Kidney epithelial cell (primary cell): ENCODE data around the gene ST7L. TPM values are rescaled to one million over a fixed set of nuclear protein-coding genes. Genes with fewer than 3 reads are reported as not detected.

ENCODE experiments used
- DNase-seq: peaks from one replicate; pipeline ENCODE4 v3.0.0-alpha.2; 2010; ENCODE audit warnings: low read depth
- H3K27me3 ChIP-seq: 2 replicates; pipeline ENCODE4 v1.6.0; 2011; ENCODE audit warnings: low read length; ENCODE audit not compliant: control insufficient read depth, insufficient read depth
- H3K36me3 ChIP-seq: 2 replicates; pipeline ENCODE4 v1.5.1; 2011; ENCODE audit warnings: low read length; ENCODE audit not compliant: control insufficient read depth, insufficient read depth
- H3K4me3 ChIP-seq: 2 replicates; pipeline ENCODE4 v1.5.1; 2011; ENCODE audit warnings: low read depth, mild to moderate bottlenecking, control low read depth, low read length
- CTCF ChIP-seq: IDR thresholded peaks from 2 replicates; pipeline ENCODE4 v1.5.1; 2011; ENCODE audit warnings: mild to moderate bottlenecking, moderate library complexity, low read length, control low read depth, inconsistent platforms; ENCODE audit not compliant: insufficient read depth, poor library complexity, severe bottlenecking
- total RNA-seq: library from RNA; depleted of rRNA; stranded (reverse); fragments of >200 nt; gene quantifications from 2 replicates; pipeline ENCODE4 v1.2.3, GENCODE V29; 2015

The ST7L gene
- total RNA-seq, 1 donor from 2014 or later: 12.9 TPM

DNA sequence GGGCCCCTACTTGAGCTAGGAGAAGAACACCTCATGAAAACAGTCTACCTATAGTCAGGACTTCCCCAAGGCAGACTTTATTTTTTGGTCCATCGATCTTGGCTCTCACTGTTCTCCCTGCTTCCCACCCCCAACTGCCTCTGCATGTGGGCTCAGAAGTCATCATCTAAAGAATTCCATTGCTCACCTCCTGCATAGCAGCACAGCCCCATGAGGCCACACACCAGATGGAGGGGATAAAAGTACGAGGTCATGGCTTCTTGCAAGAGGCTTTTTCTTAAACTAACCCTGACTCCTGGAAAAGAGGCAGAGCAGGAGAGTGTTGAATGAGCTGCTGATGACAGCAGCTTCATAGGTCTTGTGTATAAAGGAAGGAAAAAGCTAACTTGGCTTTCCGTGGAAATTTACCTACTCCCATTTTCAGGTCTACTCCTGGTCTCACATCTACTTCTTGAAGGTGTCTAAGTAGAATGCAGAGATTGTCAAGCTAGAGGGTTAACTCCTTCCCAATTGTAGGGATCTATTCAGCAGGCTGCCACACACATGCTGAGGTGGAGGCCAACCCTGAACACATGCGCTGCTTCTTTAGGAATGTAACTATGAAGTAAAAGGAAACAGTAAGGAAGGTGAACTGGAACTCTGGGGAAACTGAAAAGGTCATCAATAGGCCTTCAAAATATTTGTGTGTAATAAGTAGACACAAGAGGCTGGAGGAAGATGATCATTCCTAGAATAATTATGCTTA is 91.5 kb downstream of the ST7L start:
- no peak for TF ChIP-seq CTCF
- no peaks in the 10 kb centered on the region for H3K36me3 ChIP-seq
- no peak overlapping the region for H3K4me3 ChIP-seq
- no peaks in the 10 kb centered on the region for H3K27me3 ChIP-seq
- peak; percentile 74 for DNase-seq

- Histone ChIP-seq H3K27me3 (no peaks in the 10 kb centered on the region), H3K4me3 (no peak overlapping the region), H3K36me3 (no peaks in the 10 kb centered on the region)
- no peak for TF ChIP-seq CTCF
- DNase-seq: no peak
These were observed 94.0 kb downstream of the ST7L start for GRCh38 chr1:112524986-112525385.

DNA sequence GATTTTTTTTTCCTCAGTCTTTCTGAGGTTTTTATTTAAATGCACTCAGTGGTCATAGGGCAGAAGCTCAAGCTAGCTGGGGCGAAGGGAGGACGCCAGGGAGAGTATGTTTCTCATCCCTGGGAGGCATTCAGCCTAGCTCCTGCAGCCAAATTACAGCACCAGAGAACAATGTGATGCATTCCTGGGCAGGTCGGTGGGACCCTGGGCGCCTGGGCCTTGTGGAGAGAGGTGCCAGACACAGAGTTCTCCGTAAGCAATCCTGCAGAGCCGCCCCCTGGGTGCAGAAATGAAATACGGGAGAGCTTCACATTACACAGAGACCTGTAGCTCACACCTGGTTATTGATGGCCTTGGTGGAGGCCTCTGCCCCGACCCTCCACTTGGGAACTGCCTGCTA is 94.7 kb downstream of the ST7L start:
- no peak for DNase-seq
- H3K4me3 ChIP-seq: no peak overlapping the region
- no peaks in the 10 kb centered on the region for H3K36me3 ChIP-seq
- H3K27me3 ChIP-seq: no peaks in the 10 kb centered on the region
- TF ChIP-seq CTCF: no peak

DNA sequence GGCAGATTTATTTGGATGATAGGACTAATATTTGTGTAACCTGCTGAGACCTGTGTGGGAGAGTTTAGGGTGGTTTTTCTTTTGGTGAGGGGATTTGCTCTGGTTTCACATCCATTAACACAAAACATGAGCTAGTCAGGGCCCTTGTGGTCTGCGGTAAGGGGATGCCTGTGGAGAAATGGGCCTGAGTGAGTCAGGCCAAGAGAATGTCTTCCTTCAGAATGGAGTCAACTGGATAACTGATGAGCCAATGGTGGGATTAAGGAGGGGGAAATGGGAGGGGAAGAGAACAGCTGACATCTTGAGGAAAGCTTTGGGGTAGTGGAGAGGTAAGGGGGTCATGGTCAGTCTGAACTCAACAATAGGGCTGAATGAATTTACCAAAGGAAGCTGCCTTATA is 96.3 kb downstream of the ST7L start:
- H3K4me3 ChIP-seq: no peak overlapping the region
- H3K36me3 ChIP-seq: no peaks in the 10 kb centered on the region
- DNase-seq: peak; percentile 93
- no peaks in the 10 kb centered on the region for H3K27me3 ChIP-seq
- TF ChIP-seq CTCF: no peak

GRCh38 chr1:112520166-112520565 is 98.8 kb downstream of the ST7L start:
- TF ChIP-seq CTCF: no peak
- Histone ChIP-seq H3K4me3 (no peak overlapping the region), H3K36me3 (no peaks in the 10 kb centered on the region), H3K27me3 (no peaks in the 10 kb centered on the region)
- DNase-seq: no peak

DNA sequence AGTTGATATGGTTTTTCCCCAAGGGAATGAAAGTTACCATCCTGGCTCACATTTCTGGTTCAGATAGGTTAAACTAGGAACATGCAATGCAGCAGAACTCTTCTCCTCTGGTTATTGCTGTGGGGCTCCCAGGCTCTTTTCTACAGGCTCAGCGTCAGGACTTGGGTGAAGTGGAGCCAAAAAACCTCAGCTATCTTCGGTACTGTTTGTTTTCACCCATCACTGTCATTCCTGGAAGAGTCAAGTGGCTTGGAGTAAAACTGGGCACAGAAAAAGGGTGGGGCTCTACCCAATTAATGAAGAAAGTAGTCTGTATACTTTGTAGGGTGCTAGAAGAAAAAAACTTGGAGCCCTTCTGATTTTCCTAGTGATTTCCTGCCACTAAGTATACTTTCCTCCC is 100.8 kb downstream of the ST7L start:
- H3K36me3 ChIP-seq: no peaks in the 10 kb centered on the region
- no peaks in the 10 kb centered on the region for H3K27me3 ChIP-seq
- DNase-seq: no peak
- no peak overlapping the region for H3K4me3 ChIP-seq
- no peak for TF ChIP-seq CTCF
